H1 (cell line): Measurements from ENCODE around the gene WASL. TPM values are rescaled to one million over a fixed set of nuclear protein-coding genes. Genes with fewer than 3 reads are reported as not detected.

Source experiments
- E2F6 ChIP-seq: IDR thresholded peaks from 2 replicates; pipeline ENCODE4 v1.6.1; 2012; ENCODE audit warnings: inconsistent platforms
- polyA plus RNA-seq, 7 experiments: library from polyadenylated mRNA; depleted of rRNA in 3 of 7; stranded (reverse) in 5 of 7; unstranded in 2 of 7; fragments of >200 nt in 5 of 7; fragments of 200-250 nt in 2 of 7; gene quantifications; 1 replicate in 5 of 7; 2 replicates in 1 of 7; 4 replicates in 1 of 7; pipeline versions ENCODE4 v1.2.1 to v1.2.3, GENCODE V29; 2011 to 2013; ENCODE audit warnings: missing spikeins in 2 of 7, mixed read lengths in 2 of 7
- total RNA-seq: library from RNA; stranded (reverse); fragmentation: NEBNext Ultra II Directional; extraction: Animal tissue kit (Norgen Biotek cat#: 25700); gene quantifications from 2 replicates; pipeline ENCODE4 v1.2.1, GENCODE V29; 2021

WASL gene
- total and polyA plus RNA-seq, 2 of the 8 experiments (the other 6 are each of a cell fraction or from before 2014, with no cell fraction given): 7.7 to 38.9 TPM

GRCh38 chr7:123712619-123713018 is 36.2 kb downstream of the WASL start (continued):
- TF ChIP-seq E2F6: no peak
